AG04449 (cell line): ENCODE results near the gene OTOGL.
"Not testable (repeated sequence)": the region's sequence is repeated elsewhere in the genome, so short reads cannot be mapped to it uniquely, and the experiment has no call there.

ENCODE experiments used
- CTCF ChIA-PET: fragments of 350-600 bp; formaldehyde crosslinking; extraction: SDS; loops from one replicate; lab custom pipeline; 2021; ENCODE audit warnings: antibody characterized with exemption; lab: Yijun Ruan, JAX
- POLR2A ChIA-PET: fragments of 400-600, 350-600 bp; formaldehyde crosslinking; extraction: SDS; loops from one replicate; lab custom pipeline; 2020; ENCODE audit warnings: antibody characterized with exemption, inconsistent platforms; lab: Yijun Ruan, JAX
- DNase-seq: peaks from one replicate; pipeline ENCODE4 v3.0.0-alpha.2; 2010; ENCODE audit warnings: low read depth, low spot score
- H3K4me3 ChIP-seq: 2 replicates; pipeline ENCODE4 v1.5.1; 2011; ENCODE audit warnings: low read depth, mild to moderate bottlenecking, control low read depth, low read length
- TF ChIP-seq, protein P1 (sequence below): IDR thresholded peaks from one replicate; pipeline ENCODE4 v1.5.1; 2011; ENCODE audit warnings: mild to moderate bottlenecking, moderate library complexity, low read length, control low read depth, inconsistent platforms; ENCODE audit not compliant: insufficient read depth; ENCODE audit errors: missing control alignments

Gene OTOGL

DNA sequence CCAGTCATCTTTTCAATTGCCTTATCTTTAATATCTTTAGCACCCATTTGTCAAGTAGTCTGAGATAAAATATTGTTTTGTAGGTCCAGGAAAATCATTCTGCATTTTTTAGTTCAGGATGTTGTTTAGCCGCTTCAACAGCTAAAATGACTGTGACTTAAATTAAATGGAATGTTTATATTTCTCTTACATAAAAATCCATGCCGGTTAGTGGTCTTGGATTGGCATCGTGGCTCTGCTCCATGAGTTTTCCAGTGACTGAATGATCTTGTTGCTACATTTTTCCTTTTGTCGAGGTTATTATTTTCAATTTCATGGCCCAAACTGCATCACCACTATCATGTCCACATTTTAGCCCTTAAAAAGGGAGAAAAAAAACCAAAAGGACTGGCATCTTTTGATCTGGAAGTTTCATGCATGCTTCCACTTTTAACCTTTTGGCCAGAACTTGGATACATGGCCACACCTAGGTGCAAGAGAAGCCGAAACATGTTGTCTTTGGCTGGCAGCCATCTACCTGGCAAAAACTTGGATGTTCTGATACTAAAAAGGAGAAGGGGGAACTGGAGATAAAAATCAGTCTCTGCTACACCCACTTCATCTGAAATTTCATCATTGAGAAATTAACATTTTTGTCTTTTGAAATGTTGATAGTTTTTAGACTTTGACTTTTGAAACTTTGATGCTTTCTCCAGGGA, 142.4 kb downstream of the OTOGL start:
- no peak overlapping the region for H3K4me3 ChIP-seq
- TF ChIP-seq, protein P1, sequence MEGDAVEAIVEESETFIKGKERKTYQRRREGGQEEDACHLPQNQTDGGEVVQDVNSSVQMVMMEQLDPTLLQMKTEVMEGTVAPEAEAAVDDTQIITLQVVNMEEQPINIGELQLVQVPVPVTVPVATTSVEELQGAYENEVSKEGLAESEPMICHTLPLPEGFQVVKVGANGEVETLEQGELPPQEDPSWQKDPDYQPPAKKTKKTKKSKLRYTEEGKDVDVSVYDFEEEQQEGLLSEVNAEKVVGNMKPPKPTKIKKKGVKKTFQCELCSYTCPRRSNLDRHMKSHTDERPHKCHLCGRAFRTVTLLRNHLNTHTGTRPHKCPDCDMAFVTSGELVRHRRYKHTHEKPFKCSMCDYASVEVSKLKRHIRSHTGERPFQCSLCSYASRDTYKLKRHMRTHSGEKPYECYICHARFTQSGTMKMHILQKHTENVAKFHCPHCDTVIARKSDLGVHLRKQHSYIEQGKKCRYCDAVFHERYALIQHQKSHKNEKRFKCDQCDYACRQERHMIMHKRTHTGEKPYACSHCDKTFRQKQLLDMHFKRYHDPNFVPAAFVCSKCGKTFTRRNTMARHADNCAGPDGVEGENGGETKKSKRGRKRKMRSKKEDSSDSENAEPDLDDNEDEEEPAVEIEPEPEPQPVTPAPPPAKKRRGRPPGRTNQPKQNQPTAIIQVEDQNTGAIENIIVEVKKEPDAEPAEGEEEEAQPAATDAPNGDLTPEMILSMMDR = no peak
- POLR2A ChIA-PET = no interaction called here
- CTCF ChIA-PET = interaction anchor here (1.0 to 1.5 kb wide), 2 partner anchors 28 to 46 kb away, joined by 3 to 7 read pairs; no protein-coding TSS in a partner anchor
- DNase-seq = peak; percentile 50

GRCh38 chr12:80242321-80242720, 143.0 kb downstream of the OTOGL start:
- no peak overlapping the region for H3K4me3 ChIP-seq
- DNase-seq = no peak
- CTCF ChIA-PET = interaction anchor here (0.8 kb wide), 1 partner anchor 27 kb away, joined by 3 read pairs; no protein-coding TSS in a partner anchor
- POLR2A ChIA-PET = no interaction called here
- TF ChIP-seq, protein P1 = no peak

GRCh38 chr12:80249581-80249980, 150.2 kb downstream of the OTOGL start:
- H3K4me3 ChIP-seq, POLR2A ChIA-PET, DNase-seq, CTCF ChIA-PET: not testable (repeated sequence)

GRCh38 chr12:80257920-80258319, 158.6 kb downstream of the OTOGL start:
- POLR2A ChIA-PET = no interaction called here
- DNase-seq = no peak
- CTCF ChIA-PET = interaction anchor here (3.4 to 3.7 kb wide), 2 partner anchors 12 to 63 kb away, joined by 13 to 30 read pairs; no protein-coding TSS in a partner anchor
- H3K4me3 ChIP-seq = no peak overlapping the region
- TF ChIP-seq, protein P1 = no peak

GRCh38 chr12:80260269-80260668, 160.9 kb downstream of the OTOGL start:
- ChIA-PET POLR2A (no interaction called here), CTCF (interaction anchor here (0.6 to 3.4 kb wide), 2 partner anchors 10 to 65 kb away, joined by 3 to 13 read pairs; no protein-coding TSS in a partner anchor)
- no peak for DNase-seq
- H3K4me3 ChIP-seq = no peak overlapping the region
- TF ChIP-seq, protein P1 = no peak

DNA sequence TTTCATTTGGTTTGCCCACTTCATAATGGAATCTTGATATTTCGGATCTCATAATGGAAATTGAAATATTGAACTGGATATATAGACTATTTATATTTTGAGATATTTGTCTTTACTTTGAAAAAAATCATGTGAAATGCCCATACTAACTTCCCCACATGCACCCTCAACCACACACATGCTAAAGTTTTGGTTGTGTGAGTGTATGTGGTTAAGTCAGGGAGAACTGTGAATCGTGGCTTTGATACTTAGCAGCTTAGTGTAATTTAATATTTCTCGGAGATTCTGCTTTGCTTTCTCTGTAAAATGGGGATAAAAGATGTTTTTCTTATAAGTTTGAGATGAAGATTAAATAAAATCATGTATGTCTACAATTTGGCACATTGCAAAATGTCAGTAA, 162.1 kb downstream of the OTOGL start:
- CTCF ChIA-PET = interaction anchor here (1.2 kb wide), 1 partner anchor 63 kb away, joined by 4 read pairs; no protein-coding TSS in a partner anchor
- POLR2A ChIA-PET = no interaction called here
- TF ChIP-seq, protein P1 = no peak
- H3K4me3 ChIP-seq = no peak overlapping the region
- no peak for DNase-seq
